HG03469 (cell line): ENCODE measurements around the gene PEX5.

Experiments
- ATAC-seq: cut with Tn5 transposase; IDR thresholded peaks from one replicate; pipeline ENCODE4 v1.9.1; 2021; ENCODE audit warnings: mild to moderate bottlenecking, moderate library complexity, moderate number of reproducible peaks; ENCODE audit not compliant: unreplicated experiment

PEX5 gene

DNA sequence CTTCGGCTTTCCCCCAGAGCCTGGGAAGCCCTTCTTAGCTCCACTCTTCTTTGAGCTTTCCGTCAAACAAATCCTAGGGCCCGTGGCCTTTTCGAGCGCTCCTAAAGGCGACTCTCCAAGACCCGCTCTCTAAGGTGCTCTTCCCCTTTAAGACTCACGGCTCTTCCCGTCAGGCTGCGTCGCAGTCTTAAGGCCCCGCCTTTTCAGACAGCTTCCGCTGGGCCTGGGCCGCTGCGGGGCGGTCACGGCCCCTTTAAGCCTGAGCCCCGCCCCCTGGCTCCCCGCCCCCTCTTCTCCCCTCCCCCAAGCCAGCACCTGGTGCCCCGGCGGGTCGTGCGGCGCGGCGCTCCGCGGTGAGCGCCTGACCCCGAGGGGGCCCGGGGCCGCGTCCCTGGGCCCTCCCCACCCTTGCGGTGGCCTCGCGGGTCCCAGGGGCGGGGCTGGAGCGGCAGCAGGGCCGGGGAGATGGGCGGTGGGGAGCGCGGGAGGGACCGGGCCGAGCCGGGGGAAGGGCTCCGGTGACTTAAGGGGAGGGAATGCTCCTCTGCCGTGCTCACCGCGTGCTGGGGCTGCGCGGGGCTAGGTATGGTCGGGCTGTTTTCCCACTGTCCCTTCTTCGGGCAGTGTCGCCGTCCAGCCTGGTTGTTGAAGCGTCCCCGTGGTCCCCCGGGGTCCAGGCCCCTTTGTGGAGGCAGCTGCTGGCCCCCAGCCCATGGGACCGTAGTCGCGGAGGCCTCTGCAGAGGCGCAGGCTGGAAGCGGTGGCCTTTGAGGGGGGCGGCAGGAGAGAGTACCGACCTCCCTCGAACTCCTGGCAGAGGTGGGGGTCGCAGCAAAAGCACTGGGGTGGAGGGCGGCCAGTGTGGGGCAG is at the start of gene PEX5:
Gene PEX5, plus strand, starts transcription at position 289 of the 870 bp plus-strand sequence. CDS start 692 bp downstream, outside the sequence.
- peak; percentile 77 for ATAC-seq

DNA sequence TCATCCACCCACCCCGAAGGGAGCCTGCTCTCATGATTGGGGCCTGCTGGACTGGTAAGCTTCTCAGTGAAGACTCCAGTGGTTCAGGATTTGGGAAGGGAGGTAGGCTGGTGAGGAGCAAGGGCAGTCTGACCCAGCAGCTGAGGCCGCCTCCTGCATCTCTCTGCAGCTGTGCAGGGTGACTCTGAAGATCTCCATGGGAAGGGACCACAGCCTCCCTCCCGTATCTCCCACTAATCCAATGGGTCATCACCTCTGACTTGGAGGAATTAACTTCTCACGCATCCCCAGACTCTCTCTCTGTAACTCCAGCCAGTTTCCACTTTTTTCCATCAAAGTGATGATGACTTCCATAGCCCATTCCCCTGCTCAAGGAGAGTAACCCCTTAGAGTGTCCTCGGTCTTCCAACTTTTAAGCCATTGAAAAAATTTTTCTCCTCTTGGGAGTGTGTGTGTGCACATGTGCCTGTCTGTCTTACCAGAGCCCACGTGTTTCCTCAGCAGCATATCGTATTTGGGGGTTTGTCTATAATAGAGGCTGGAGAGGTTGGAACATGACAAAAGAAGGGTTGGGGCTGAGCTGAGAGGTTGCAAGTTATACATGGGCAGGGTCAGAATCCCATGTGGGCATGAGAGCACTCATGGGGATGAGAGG is 48.0 kb upstream of the PEX5 start:
- ATAC-seq: no peak

DNA sequence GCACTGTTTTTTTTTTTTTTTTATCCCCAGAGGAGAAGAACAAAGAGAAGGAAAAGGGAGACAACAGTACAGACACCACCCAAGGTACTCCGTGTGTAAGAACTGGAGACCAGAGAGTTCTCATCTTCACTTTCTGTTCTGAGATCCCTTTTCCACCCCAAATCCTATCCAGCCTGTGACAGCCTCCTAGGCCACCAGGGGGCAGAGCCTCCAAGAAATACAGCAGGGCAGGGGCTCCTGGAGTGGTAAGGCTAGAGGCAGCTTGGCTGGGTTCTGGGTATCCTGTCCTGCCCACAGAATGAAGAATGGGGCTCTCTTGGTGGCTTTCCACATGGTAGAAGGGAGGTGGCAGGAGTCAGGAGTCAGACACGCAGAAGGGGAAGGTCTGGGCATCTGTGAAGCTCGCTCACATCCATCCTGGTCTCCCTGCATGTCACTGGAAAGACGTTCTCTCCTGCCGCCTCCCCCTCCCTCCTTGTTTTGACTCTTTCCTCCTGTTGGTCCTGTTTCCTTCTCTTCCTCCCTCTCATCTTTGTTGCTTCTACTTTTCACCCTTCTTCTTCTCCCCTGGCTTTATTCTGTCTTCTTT is 47.3 kb upstream of the PEX5 start:
- no peak for ATAC-seq

DNA sequence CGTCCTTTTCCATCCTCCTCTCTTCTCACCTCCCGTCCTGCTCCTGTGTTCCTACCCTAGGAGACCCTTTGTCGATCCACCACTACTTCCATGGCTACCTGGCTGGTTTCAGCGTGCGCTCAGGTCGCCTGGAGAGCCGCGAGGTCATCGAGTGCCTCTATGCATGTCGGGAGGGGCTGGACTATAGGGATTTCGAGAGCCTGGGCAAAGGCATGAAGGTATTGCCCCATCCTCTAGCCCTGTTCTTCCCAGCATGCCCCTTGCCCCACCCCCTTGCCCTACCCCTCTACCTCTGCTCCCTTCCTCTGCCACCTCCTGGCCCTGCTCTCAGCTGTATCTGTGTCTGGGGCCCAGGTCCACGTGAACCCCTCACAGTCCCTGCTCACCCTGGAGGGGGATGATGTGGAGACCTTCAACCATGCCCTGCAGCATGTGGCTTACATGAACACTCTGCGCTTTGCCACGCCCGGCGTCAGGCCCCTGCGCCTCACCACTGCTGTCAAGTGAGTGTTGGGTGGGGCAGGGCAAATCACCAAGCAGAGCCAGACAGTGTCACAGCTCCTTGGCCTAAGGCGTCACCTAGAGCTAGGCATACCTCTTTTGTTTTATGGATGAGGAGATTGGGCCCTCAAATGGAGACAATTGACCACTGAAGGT is 46.5 kb upstream of the PEX5 start:
- ATAC-seq: no peak

DNA sequence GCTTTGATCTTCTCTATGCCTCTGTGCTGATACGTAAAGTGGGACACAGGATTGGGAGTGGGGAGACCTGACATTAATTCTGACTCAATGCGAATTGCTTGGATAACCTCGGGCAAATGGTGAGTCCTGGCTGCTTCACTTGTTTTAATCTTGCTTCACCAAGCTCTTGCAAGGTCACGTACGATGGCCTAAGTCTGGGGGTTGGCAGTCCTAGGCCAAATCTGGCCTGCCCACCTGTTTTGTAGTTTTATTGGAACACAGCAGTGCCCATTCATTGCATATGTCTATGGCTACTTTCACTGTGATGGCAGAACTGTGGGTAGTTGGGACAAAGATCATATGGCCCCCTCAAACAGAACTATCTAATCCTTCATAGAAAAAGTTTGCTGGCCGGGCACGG is 45.9 kb upstream of the PEX5 start:
- no peak for ATAC-seq

DNA sequence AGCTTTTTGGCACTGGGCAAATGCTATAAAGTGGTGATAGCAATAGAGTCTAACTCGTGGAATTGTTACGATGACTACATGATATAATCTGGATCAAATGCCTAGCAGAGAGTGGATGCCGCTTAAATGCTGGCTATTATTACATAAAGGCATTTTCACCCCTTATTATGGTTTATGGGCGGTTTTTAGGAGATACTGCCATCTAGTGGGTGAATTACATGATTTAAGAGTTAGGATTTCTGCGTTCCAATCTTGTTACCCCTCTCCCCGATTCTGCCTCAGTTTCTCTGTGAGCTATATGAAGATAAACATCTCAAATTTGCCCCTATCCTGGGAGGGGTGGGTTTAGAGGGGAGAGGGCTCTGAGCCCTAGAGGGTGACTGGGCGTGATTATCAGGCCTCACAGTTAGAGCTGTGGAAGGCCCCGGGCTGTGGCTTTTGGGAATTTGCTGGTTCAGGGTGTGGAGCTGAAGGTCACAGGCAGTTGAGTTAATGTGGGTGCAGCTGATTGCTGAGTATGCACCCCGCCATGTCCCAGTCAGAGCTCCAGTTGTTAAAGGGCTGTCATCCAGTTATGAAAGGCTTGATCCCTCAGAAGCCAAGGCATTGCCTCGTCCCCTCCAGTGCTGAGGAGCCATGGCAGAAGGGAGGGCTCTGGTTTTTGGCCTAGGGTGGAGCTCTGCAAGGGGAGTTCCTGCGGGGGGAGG is 44.9 kb upstream of the PEX5 start:
- no peak for ATAC-seq

DNA sequence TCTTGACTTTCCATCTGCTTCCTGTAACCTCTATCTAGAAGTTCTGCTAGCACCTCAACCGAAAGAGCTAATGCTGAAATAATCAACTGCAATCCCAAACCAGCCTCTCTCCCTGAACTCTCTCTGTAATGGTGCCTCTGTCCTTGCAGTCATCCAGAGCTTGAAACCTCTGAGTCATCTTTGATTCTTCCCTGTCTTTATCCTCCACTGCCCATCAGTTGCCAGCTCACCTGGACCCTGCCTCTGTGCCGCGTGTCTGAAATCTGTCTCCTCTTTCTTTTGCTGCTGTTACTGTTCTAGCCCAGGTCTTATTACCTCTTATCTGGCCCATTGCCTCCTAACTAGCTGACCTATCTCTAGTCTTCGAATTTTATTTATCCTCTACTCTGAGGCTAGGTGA is 43.8 kb upstream of the PEX5 start:
- ATAC-seq: no peak

DNA sequence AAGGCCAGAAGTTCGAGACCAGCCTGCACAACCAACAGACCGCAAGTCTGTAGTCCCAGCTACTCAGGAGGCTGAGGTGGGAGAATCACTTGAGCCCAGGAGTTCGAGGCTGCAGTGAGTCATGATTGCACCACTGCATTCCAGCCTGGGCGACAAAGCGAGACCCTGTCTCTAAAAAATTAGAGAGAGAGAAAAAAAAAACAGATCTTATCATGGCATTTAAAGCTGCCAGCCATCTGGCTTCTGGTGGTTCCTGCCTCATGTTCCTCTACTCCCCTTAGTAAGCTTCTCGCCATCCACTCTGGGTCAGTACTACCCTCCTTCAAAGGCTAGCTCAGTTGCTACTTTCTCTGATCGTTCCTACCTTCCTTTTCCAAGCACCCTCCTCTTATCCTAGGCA is 43.3 kb upstream of the PEX5 start:
- ATAC-seq: no peak

DNA sequence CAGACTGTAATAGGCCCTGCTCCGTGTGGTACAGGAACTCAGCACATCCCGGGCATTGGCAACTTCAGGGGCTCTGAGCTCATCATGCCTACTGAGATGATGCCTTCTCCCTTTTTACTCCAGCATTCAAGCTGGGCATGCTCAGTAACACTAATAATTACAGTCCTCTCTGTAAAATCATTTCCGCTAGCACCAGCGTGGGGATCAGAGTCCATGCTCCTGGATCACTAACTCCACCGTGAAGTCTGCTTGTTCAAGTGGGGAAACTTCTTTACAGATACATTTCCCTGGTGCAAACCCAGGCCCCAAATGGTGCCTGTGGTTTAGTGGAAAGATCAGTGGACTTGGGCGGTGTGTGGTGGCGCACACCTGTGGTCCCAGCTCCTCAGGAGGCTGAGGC is 42.6 kb upstream of the PEX5 start:
- no peak for ATAC-seq

DNA sequence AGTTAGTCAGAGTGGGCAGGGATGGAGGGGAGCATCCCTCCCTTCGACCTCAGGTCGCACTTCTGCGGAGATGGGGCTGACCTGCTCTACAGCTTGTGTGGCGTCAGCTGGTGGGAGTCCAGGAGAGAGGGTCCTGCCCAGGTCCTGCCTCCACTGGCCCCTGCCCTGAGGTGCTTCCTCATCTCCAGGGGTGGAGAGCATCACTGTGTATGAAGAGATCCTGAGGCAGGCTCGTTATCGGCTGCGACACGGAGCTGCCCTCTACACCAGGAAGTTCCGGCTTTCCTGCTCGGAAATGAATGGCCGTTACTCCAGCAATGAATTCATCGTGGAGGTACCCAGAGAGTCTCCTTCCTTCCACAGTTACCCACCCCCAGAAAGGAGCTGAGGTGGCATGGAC is 39.1 kb upstream of the PEX5 start:
- ATAC-seq: no peak

DNA sequence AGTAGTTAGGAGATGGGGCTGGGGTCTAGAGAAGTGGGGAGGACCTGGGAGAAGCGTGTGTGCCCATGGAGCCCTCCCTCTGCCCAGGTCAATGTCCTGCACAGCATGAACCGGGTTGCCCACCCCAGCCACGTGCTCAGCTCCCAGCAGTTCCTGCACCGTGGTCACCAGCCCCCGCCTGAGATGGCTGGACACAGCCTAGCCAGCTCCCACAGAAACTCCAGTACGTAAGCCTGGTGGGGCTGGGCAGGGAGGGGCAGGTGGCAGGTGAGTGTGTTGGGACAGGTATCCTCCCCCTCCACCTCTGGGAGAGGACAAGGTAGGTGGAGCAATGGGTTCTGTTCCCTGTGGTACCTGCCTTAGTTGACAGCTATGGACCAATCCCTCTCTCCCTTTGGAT is 38.6 kb upstream of the PEX5 start:
- ATAC-seq: no peak

DNA sequence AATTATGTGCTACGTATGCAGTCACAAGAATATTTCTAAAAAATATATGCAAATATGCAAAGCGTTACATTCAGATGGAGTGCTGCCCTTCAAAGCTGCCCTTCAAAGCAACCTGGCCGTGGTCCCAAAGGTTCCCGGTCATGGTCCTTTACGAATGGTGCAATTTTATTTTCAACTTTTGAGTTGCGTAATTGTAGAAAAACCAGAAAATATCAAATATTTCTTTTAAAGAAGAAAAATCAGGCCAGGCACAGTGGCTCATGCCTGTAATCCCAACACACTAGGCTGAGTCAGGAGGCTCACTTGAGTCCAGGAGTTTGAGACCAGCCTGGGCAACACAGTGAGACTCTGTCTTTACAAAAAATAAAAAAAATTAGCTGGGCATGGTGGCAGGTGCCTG is 38.0 kb upstream of the PEX5 start:
- no peak for ATAC-seq

DNA sequence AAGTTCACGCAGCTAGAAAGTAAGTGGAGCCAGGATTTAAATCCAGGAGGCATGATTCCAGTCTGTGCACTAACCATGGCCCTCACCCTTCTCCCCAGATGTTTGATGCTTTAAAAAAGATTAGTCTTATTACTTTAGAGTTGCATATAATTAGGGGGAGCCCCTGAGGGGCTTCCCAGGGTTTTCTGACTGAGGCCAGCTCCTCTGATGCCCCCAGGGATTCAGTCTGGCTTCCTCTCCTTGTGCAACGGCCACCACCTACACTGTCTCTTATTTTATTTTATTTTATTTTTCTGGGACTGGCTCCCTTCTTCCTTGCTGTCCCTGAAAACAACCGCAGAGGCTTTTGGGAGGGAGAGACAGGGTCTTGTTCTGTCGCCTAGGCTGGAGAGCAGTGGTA is 36.7 kb upstream of the PEX5 start:
- ATAC-seq: no peak

DNA sequence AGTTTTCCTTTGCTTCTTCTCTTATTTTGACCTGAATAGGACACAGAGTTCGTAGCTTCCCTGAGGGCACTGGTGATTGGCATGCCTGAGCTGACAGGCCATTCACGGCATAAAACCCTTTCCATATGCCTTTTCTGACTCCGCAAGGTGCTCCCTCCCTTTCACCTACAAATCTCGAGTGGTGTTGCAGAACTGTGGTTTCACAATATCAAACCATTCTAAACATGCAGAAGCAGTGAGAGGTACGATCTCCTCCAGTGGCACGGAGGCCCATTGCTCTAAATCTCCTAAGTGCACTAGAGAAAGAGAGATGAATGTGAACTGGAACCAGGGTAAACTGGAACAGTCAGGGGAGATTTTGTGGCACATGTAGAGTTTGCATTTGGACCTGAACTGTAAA is 35.4 kb upstream of the PEX5 start:
- ATAC-seq: no peak

DNA sequence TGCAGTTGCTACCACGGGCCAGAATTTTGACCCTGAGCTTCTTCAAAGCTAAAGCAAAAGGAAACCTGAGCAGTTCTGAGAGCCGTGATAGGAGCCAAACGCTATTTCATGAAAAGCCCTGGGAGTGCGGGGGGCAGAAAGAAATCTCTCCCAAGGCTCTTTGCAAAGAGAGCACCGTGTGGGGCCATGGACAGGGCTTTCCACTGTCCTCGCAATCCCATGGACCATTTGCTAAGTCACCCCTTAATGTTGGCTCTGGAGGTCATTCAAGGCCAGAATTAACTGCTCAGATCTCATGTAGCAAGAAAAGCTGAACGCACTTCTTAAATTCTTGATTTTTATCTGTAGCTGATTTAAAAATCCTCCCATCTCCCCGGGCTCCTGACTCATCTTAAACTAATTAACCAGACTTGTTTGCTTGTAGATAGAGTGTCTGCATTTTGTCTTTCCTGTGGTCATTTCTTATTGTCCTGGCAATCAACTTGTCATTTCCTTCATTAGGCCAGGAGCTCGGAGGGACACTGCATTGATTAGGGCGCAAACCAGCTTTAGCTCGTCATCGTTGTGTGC is 34.5 kb upstream of the PEX5 start:
- no peak for ATAC-seq

DNA sequence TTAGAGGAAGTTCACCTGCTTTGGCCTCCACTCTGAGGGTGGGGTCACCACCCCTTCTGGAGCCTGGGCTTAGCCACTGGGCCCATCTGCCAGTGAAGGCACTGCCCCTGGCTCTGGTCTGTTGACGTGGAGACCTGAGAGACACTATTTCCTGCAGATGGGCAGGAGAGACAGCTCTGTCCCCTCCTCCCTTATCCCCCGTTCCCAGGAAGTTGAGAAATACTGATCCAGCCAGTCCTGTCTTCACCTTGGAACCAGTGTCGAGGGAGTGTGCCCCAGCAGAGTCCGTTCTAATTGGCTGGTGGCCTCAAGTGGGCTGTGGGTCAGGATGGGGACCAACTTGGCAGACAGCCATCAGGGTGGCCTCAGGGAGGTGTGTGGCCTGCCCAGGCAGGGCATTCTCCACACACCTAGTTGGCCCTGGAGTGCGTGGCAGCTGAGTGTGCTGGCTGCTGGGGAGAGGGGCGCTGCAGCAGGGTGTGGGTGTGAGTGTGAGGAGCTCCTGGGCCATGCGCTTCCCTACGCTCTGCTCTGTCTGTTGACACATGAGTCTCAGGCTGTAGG is 33.9 kb upstream of the PEX5 start:
- no peak for ATAC-seq

DNA sequence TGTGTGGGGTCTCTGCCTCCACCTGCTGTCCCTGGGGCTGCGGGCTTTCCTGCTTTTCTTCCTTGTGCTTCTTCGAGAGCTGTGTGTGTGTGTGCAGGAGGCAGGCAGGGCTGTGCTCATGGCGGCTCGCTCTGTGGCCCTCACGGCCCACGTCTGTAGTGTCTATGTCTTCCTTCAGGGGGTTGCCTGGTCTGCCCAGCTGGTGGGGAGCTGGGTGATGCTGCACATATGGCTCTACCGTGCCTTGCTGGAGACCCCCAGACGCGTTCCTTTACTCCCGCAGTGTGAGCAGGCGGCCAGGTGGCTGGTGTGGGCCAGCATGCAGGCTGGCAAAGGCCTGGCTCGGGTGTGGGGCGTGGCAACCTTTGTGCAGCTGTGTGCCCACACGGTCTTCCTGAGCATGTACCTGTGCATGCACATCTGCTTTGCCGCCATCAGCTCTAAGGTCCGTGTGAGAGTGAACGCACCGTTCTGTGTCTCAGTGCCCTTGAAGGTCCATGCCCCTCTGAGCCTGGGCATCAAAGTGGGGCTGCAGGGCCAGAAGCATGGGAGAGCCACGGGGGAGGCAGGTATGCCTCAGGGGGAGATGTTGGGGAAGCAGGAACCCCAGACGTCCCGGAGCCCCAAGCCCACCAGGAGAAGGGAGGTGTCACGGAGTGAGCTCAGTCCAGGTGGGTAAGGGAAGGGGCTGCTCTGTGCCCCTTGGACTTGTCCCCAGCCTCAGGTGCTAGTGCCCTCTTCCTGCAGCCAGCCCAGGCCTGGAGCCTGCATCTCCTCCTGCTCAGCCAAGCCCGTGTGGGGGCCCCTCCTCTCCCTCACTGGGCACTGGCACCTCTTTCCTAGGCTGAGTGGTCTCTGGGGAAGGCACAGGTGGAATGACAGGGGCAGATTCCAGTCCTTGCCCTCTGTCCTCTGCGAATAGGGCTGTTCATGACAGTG is 33.0 kb upstream of the PEX5 start:
- no peak for ATAC-seq

DNA sequence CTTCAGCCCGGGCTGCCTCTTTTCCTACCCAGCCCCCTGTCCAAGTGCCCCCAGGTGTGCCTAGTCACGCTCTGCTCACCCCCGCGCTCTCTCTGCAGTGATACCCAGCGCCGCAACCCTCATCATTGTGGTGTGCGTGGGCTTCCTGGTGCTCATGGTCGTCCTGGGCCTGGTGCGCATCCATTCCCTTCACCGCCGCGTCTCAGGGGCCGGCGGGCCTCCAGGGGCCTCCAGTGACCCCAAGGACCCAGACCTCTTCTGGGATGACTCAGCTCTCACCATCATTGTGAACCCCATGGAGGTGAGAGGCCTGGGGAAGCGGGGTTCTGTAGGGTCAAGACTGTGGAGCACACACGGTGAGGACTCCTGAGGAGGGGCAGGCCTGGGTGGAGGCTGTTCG is 32.1 kb upstream of the PEX5 start:
- no peak for ATAC-seq
